ENCODE measurements around the gene RNPEPL1. TPM values are rescaled to one million over a fixed set of nuclear protein-coding genes. Genes with fewer than 3 reads are reported as not detected.
A peak's percentile ranks its signal among the peaks of the same experiment; 100 is the strongest.

The RNPEPL1 gene
- total and polyA plus RNA-seq, 7 donors = 48.8 to 79.6 (median 59.4) TPM

GRCh38 chr2:240577281-240578109, 9.2 kb downstream of the RNPEPL1 start:
- H3K27me3 ChIP-seq (ENCODE audit: insufficient read depth in 3 of 3, low read length in 2 of 3) = no peaks in the 10 kb centered on the region
- H3K36me3 ChIP-seq (ENCODE audit: insufficient read depth in 1 of 2, low read depth in 1 of 2) = peaks cover 0 to 59% of the 10 kb centered on the region in 2 donors
- H3K27ac ChIP-seq = no peak overlapping the region
- peaks cover 4% of the 10 kb centered on the region for H3K9me3 ChIP-seq
- H3K4me3 ChIP-seq = no peak overlapping the region
- H3K4me1 ChIP-seq = peaks cover 13% of the 10 kb centered on the region
- ATAC-seq = no peak
- intact Hi-C loops (cut with DNase I) = no loop called here
- no peak for DNase-seq
- TF ChIP-seq, protein P1, sequence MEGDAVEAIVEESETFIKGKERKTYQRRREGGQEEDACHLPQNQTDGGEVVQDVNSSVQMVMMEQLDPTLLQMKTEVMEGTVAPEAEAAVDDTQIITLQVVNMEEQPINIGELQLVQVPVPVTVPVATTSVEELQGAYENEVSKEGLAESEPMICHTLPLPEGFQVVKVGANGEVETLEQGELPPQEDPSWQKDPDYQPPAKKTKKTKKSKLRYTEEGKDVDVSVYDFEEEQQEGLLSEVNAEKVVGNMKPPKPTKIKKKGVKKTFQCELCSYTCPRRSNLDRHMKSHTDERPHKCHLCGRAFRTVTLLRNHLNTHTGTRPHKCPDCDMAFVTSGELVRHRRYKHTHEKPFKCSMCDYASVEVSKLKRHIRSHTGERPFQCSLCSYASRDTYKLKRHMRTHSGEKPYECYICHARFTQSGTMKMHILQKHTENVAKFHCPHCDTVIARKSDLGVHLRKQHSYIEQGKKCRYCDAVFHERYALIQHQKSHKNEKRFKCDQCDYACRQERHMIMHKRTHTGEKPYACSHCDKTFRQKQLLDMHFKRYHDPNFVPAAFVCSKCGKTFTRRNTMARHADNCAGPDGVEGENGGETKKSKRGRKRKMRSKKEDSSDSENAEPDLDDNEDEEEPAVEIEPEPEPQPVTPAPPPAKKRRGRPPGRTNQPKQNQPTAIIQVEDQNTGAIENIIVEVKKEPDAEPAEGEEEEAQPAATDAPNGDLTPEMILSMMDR (IDR thresholded peaks at IDR 0.05) = no peak
- 84 to 91% (median 87%) methylated on average over 25 to 26 of the region's 26 CpGs for WGBS, 3 donors

GRCh38 chr2:240578110-240578450, 9.8 kb downstream of the RNPEPL1 start:
- TF ChIP-seq, protein P1 (IDR thresholded peaks at IDR 0.05) = no peak
- DNase-seq (no peak), ATAC-seq (peak in 1 of 4 donors; percentile 3)
- Histone ChIP-seq H3K4me1 (peaks cover 13% of the 10 kb centered on the region), H3K27ac (no peak overlapping the region), H3K27me3 (ENCODE audit: insufficient read depth in 3 of 3, low read length in 2 of 3) (no peaks in the 10 kb centered on the region), H3K9me3 (peaks cover 4% of the 10 kb centered on the region), H3K36me3 (ENCODE audit: insufficient read depth in 1 of 2, low read depth in 1 of 2) (peaks cover 0 to 57% of the 10 kb centered on the region in 2 donors), H3K4me3 (no peak overlapping the region)
- intact Hi-C loops (cut with DNase I) = no loop called here
- 71 to 85% (median 81%) methylated on average over 9 of the region's 9 CpGs for WGBS, 3 donors

DNA sequence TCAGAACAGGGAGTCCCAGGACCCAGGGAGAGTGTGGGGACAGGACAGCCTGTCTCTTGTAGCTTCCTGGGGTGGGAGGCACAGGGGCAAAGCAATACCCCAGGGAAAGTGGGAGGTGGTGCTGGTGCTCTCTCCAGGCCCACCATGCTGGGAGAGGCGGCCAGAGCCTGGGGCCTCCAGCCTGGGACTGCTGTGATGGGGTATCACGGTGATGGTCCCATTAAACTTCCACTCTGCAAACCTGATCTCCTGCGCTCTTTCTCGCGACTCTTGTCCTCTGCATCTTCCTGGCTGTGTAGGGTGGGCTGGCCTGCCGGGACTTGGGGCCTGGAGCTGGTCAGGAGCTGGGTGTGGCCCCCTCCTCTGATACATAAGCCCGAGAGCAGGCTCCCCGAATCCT, 10.2 kb downstream of the RNPEPL1 start:
- DNase-seq (no peak), ATAC-seq (no peak)
- intact Hi-C loops (cut with DNase I) = no loop called here
- 80 to 86% (median 81%) methylated on average over 8 of the region's 8 CpGs for WGBS, 3 donors
- TF ChIP-seq, protein P1 (IDR thresholded peaks at IDR 0.05) = no peak
- H3K4me3 ChIP-seq = no peak overlapping the region
- peaks cover 0 to 54% of the 10 kb centered on the region in 2 donors for H3K36me3 ChIP-seq (ENCODE audit: insufficient read depth in 1 of 2, low read depth in 1 of 2)
- H3K9me3 ChIP-seq = peaks cover 4% of the 10 kb centered on the region
- H3K27ac ChIP-seq = no peak overlapping the region
- peaks cover 13% of the 10 kb centered on the region for H3K4me1 ChIP-seq
- no peaks in the 10 kb centered on the region for H3K27me3 ChIP-seq (ENCODE audit: insufficient read depth in 3 of 3, low read length in 2 of 3)

GRCh38 chr2:240579071-240579762, 10.9 kb downstream of the RNPEPL1 start:
- peak overlapping the region; percentile 55 for H3K27ac ChIP-seq
- H3K27me3 ChIP-seq (ENCODE audit: insufficient read depth in 3 of 3, low read length in 2 of 3) = no peaks in the 10 kb centered on the region
- WGBS, 3 donors = 86 to 90% (median 87%) methylated on average over 12 of the region's 12 CpGs
- H3K4me1 ChIP-seq = peaks cover 18% of the 10 kb centered on the region
- H3K4me3 ChIP-seq = no peak overlapping the region
- intact Hi-C loops (cut with DNase I) = no loop called here
- peaks cover 4% of the 10 kb centered on the region for H3K9me3 ChIP-seq
- H3K36me3 ChIP-seq (ENCODE audit: insufficient read depth in 1 of 2, low read depth in 1 of 2) = peaks cover 0 to 47% of the 10 kb centered on the region in 2 donors
- peak in 1 of 4 donors; percentile 14 for ATAC-seq
- DNase-seq = no peak
- TF ChIP-seq, protein P1 (IDR thresholded peaks at IDR 0.05) = no peak

Measured in psoas muscle (tissue), 8 donors.